Measurements from ENCODE around the gene DRAXIN.
A peak's percentile ranks its signal among the peaks of the same experiment; 100 is the strongest.

DNA sequence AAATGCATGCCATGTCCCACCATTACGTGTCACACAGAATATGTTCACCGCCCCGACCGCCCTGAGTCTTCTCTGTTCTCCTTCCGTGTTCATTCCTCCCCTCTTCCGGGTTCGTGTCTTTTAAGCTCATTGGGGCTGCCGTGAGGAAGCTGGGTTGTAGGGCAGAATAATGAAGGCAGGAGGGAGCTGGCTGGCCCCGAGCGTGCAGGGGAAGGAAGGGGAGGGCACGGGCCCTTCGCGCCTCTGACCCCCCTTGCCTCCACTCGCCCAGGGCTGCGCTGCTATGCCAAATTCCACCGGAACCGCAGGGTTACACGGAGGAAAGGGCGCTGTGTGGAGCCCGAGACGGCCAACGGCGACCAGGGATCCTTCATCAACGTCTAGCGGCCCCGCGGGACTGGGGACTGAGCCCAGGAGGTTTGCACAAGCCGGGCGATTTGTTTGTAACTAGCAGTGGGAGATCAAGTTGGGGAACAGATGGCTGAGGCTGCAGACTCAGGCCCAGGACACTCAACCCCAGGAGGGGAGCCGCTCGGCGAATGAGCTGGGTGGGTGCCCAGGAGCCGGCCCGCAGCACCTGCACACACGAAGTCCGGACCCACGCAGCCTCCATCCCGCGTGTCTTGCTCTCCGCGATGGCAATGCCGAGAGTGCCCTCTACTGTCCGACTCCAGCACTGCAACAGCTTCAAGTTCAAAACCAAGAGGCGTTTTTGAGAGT is 28.0 kb downstream of the DRAXIN start:
- TF ChIP-seq POLR2AphosphoS5 (IDR thresholded peaks at IDR 0.05) (peak in 1 of 3 donors; percentile 24), EP300 (IDR thresholded peaks at IDR 0.05; ENCODE audit: low read depth) (no peak)
